HG03520 (cell line): ENCODE data around the gene OGFOD1.
"Not testable (repeated sequence)": the region's sequence is repeated elsewhere in the genome, so short reads cannot be mapped to it uniquely, and the experiment has no call there.

ENCODE experiments used
- ATAC-seq: cut with Tn5 transposase; IDR thresholded peaks from one replicate; pipeline ENCODE4 v1.9.1; 2021; ENCODE audit warnings: mild to moderate bottlenecking, moderate library complexity; ENCODE audit not compliant: unreplicated experiment

Gene OGFOD1

GRCh38 chr16:56479469-56479868 lies 28.1 kb downstream of the OGFOD1 start:
- no peak for ATAC-seq

- no peak for ATAC-seq
Measured at GRCh38 chr16:56480776-56481467, 29.6 kb downstream of the OGFOD1 start.

- no peak for ATAC-seq
Measured at GRCh38 chr16:56481468-56482122, 30.2 kb downstream of the OGFOD1 start.

GRCh38 chr16:56482683-56483236 lies 31.4 kb downstream of the OGFOD1 start:
- ATAC-seq: no peak

GRCh38 chr16:56483394-56483793 lies 32.0 kb downstream of the OGFOD1 start:
- no peak for ATAC-seq

- no peak for ATAC-seq
Measured at GRCh38 chr16:56488035-56488434, 36.7 kb downstream of the OGFOD1 start.

- not testable (repeated sequence) for ATAC-seq
Measured at GRCh38 chr16:56488868-56489267, 37.5 kb downstream of the OGFOD1 start.

GRCh38 chr16:56491657-56492261 lies 40.4 kb downstream of the OGFOD1 start:
- no peak for ATAC-seq

GRCh38 chr16:56493126-56493525 lies 41.8 kb downstream of the OGFOD1 start:
- no peak for ATAC-seq

GRCh38 chr16:56493815-56494214 lies 42.5 kb downstream of the OGFOD1 start:
- ATAC-seq: no peak

GRCh38 chr16:56505181-56505580 lies 53.8 kb downstream of the OGFOD1 start:
- ATAC-seq: no peak

- ATAC-seq: no peak
Measured at GRCh38 chr16:56506941-56507340, 55.6 kb downstream of the OGFOD1 start.

- ATAC-seq: no peak
Measured at GRCh38 chr16:56510544-56510943, 59.2 kb downstream of the OGFOD1 start.

GRCh38 chr16:56512025-56512424 lies 60.7 kb downstream of the OGFOD1 start:
- no peak for ATAC-seq

GRCh38 chr16:56513091-56513490 lies 61.7 kb downstream of the OGFOD1 start:
- no peak for ATAC-seq

GRCh38 chr16:56513972-56514371 lies 62.6 kb downstream of the OGFOD1 start:
- no peak for ATAC-seq

- no peak for ATAC-seq
Measured at GRCh38 chr16:56514845-56515244, 63.5 kb downstream of the OGFOD1 start.

GRCh38 chr16:56515665-56516064 lies 64.3 kb downstream of the OGFOD1 start:
- ATAC-seq: no peak

- no peak for ATAC-seq
Measured at GRCh38 chr16:56517206-56517605, 65.9 kb downstream of the OGFOD1 start.

GRCh38 chr16:56518425-56518824 lies 67.1 kb downstream of the OGFOD1 start:
- ATAC-seq: no peak

GRCh38 chr16:56519459-56520250 lies 68.3 kb downstream of the OGFOD1 start, which contains the start of gene BBS2:
Gene BBS2, minus strand, starts transcription at chr16:56520024. Its CDS starts 162 bp downstream, at chr16:56519862.
- peak; percentile 75 for ATAC-seq
